Subcutaneous abdominal adipose tissue (tissue), 5 donors: Measurements from ENCODE around the gene FOXS1.

Source experiments
- H3K27ac ChIP-seq: one replicate; pipeline ENCODE4 v1.7.0; 2013; ENCODE audit warnings: low read depth, mild to moderate bottlenecking, inconsistent platforms, low read length, moderate library complexity
- H3K27me3 ChIP-seq, 5 donors: one replicate each; pipeline ENCODE4 v1.7.0; 2013; ENCODE audit warnings: low read length in 5 of 5, inconsistent platforms in 1 of 5; ENCODE audit not compliant: control insufficient read depth in 5 of 5, insufficient read depth in 4 of 5
- H3K36me3 ChIP-seq, 5 donors: one replicate each; pipeline ENCODE4 v1.7.0; 2013; ENCODE audit warnings: low read length in 5 of 5; ENCODE audit not compliant: control insufficient read depth in 5 of 5, insufficient read depth in 5 of 5
- H3K4me1 ChIP-seq, 5 donors: one replicate each; pipeline ENCODE4 v1.7.0; 2013; ENCODE audit warnings: low read length in 5 of 5, mild to moderate bottlenecking in 3 of 5, moderate library complexity in 1 of 5; ENCODE audit not compliant: control insufficient read depth in 5 of 5, insufficient read depth in 5 of 5
- H3K4me3 ChIP-seq, 5 donors: one replicate each; pipeline ENCODE4 v1.7.0; 2013; ENCODE audit warnings: low read length in 5 of 5, low read depth in 1 of 5
- H3K9ac ChIP-seq, 5 donors: one replicate each; pipeline ENCODE4 v1.7.0; 2013; ENCODE audit warnings: low read length in 5 of 5, mild to moderate bottlenecking in 4 of 5, moderate library complexity in 3 of 5
- H3K9me3 ChIP-seq, 5 donors: one replicate each; pipeline ENCODE4 v1.7.0; 2013; ENCODE audit warnings: low read length in 5 of 5; ENCODE audit not compliant: control insufficient read depth in 5 of 5
- donor health status: healthy.
- donor health status: healthy.
- donor health status: healthy.
- donor health status: healthy.
- donor health status: healthy.

Gene FOXS1

GRCh38 chr20:31841928-31842327 is 3.5 kb downstream of the FOXS1 start:
- Histone ChIP-seq H3K4me1 (peaks cover 12 to 44% (median 38%) of the 10 kb centered on the region in 5 donors), H3K9ac (no peak overlapping the region), H3K9me3 (no peaks in the 10 kb centered on the region), H3K27me3 (peaks cover 0 to 3% (median 0%) of the 10 kb centered on the region in 5 donors), H3K4me3 (no peak overlapping the region), H3K27ac (peak overlapping the region; percentile 30), H3K36me3 (no peaks in the 10 kb centered on the region)

- Histone ChIP-seq H3K27ac (no peak overlapping the region), H3K9ac (no peak overlapping the region), H3K4me3 (no peak overlapping the region), H3K36me3 (no peaks in the 10 kb centered on the region), H3K4me1 (peaks cover 15 to 52% (median 46%) of the 10 kb centered on the region in 5 donors), H3K9me3 (no peaks in the 10 kb centered on the region), H3K27me3 (peaks cover 0 to 3% (median 0%) of the 10 kb centered on the region in 5 donors)
Measured at GRCh38 chr20:31840906-31841816, 4.2 kb downstream of the FOXS1 start.

GRCh38 chr20:31839782-31840487 is 5.5 kb downstream of the FOXS1 start:
- Histone ChIP-seq H3K27ac (no peak overlapping the region), H3K4me1 (peaks cover 19 to 58% (median 54%) of the 10 kb centered on the region in 5 donors)

GRCh38 chr20:31838646-31839292 is 6.6 kb downstream of the FOXS1 start:
- Histone ChIP-seq H3K9ac (no peak overlapping the region), H3K4me1 (peaks cover 19 to 56% (median 54%) of the 10 kb centered on the region in 5 donors), H3K27me3 (peaks cover 0 to 3% (median 0%) of the 10 kb centered on the region in 5 donors), H3K9me3 (no peaks in the 10 kb centered on the region), H3K4me3 (no peak overlapping the region), H3K27ac (no peak overlapping the region), H3K36me3 (no peaks in the 10 kb centered on the region)

More at GRCh38 chr20:31839782-31840487, 5.5 kb downstream of the FOXS1 start:
- Histone ChIP-seq H3K9ac (no peak overlapping the region), H3K36me3 (no peaks in the 10 kb centered on the region), H3K27me3 (peaks cover 0 to 3% (median 0%) of the 10 kb centered on the region in 5 donors), H3K4me3 (no peak overlapping the region), H3K9me3 (no peaks in the 10 kb centered on the region)

- Histone ChIP-seq H3K4me3 (no peak overlapping the region), H3K27ac (no peak overlapping the region), H3K4me1 (peaks cover 16 to 54% (median 45%) of the 10 kb centered on the region in 5 donors), H3K36me3 (no peaks in the 10 kb centered on the region), H3K9ac (no peak overlapping the region), H3K9me3 (no peaks in the 10 kb centered on the region), H3K27me3 (peaks cover 0 to 3% (median 0%) of the 10 kb centered on the region in 5 donors)
Measured at GRCh38 chr20:31837896-31838397, 7.5 kb downstream of the FOXS1 start.

GRCh38 chr20:31836853-31837608 is 8.4 kb downstream of the FOXS1 start:
- H3K36me3 ChIP-seq: no peaks in the 10 kb centered on the region
- no peak overlapping the region for H3K9ac ChIP-seq
- H3K27ac ChIP-seq: no peak overlapping the region
- no peak overlapping the region for H3K4me3 ChIP-seq
- peaks cover 0 to 3% (median 0%) of the 10 kb centered on the region in 5 donors for H3K27me3 ChIP-seq
- H3K9me3 ChIP-seq: no peaks in the 10 kb centered on the region
- H3K4me1 ChIP-seq: peaks cover 9 to 45% (median 36%) of the 10 kb centered on the region in 5 donors

GRCh38 chr20:31835977-31836852 is 9.2 kb downstream of the FOXS1 start:
- Histone ChIP-seq H3K9me3 (no peaks in the 10 kb centered on the region), H3K4me3 (no peak overlapping the region), H3K36me3 (no peaks in the 10 kb centered on the region), H3K9ac (peak overlapping the region in 2 of 5 donors; percentile 14 to 20), H3K27ac (no peak overlapping the region), H3K4me1 (peaks cover 9 to 39% (median 30%) of the 10 kb centered on the region in 5 donors), H3K27me3 (peaks cover 0 to 3% (median 0%) of the 10 kb centered on the region in 5 donors)

- Histone ChIP-seq H3K36me3 (no peaks in the 10 kb centered on the region), H3K4me1 (peaks cover 9 to 36% (median 28%) of the 10 kb centered on the region in 5 donors), H3K9ac (peak overlapping the region in 1 of 5 donors; percentile 20), H3K27me3 (peaks cover 0 to 3% (median 0%) of the 10 kb centered on the region in 5 donors), H3K27ac (no peak overlapping the region), H3K4me3 (no peak overlapping the region), H3K9me3 (no peaks in the 10 kb centered on the region)
Measured at GRCh38 chr20:31835554-31835953, 9.8 kb downstream of the FOXS1 start.
